SK-N-SH (cell line): ENCODE measurements around the gene MMS19.

Source experiments
- CTCF ChIP-seq: fragments of 200-600 bp; sonication (generic); IDR thresholded peaks from 2 replicates; pipeline ENCODE4 v1.6.1; 2017; ENCODE audit warnings: antibody characterized with exemption, mild to moderate bottlenecking, moderate library complexity
- POLR2AphosphoS5 ChIP-seq: IDR thresholded peaks from 2 replicates; pipeline ENCODE4 v1.6.1; 2012; ENCODE audit warnings: low read depth, low read length
- RAD21 ChIP-seq: IDR thresholded peaks from 2 replicates; pipeline ENCODE4 v1.6.1; 2012; ENCODE audit warnings: mild to moderate bottlenecking, low read length
- TCF12 ChIP-seq: IDR thresholded peaks from 2 replicates; pipeline ENCODE4 v1.4.0; 2012
- TF ChIP-seq, protein P1 (sequence below): IDR thresholded peaks from 2 replicates; pipeline ENCODE4 v1.6.1; 2012; ENCODE audit warnings: mild to moderate bottlenecking, low read depth, low read length, moderate library complexity

- TF ChIP-seq RAD21 = no peak
- no peak for TF ChIP-seq CTCF
- TF ChIP-seq TCF12 = no peak
- TF ChIP-seq, protein P1, sequence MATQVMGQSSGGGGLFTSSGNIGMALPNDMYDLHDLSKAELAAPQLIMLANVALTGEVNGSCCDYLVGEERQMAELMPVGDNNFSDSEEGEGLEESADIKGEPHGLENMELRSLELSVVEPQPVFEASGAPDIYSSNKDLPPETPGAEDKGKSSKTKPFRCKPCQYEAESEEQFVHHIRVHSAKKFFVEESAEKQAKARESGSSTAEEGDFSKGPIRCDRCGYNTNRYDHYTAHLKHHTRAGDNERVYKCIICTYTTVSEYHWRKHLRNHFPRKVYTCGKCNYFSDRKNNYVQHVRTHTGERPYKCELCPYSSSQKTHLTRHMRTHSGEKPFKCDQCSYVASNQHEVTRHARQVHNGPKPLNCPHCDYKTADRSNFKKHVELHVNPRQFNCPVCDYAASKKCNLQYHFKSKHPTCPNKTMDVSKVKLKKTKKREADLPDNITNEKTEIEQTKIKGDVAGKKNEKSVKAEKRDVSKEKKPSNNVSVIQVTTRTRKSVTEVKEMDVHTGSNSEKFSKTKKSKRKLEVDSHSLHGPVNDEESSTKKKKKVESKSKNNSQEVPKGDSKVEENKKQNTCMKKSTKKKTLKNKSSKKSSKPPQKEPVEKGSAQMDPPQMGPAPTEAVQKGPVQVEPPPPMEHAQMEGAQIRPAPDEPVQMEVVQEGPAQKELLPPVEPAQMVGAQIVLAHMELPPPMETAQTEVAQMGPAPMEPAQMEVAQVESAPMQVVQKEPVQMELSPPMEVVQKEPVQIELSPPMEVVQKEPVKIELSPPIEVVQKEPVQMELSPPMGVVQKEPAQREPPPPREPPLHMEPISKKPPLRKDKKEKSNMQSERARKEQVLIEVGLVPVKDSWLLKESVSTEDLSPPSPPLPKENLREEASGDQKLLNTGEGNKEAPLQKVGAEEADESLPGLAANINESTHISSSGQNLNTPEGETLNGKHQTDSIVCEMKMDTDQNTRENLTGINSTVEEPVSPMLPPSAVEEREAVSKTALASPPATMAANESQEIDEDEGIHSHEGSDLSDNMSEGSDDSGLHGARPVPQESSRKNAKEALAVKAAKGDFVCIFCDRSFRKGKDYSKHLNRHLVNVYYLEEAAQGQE = no peak
- no peak; the same call in 1 of the 2 replicates for TF ChIP-seq POLR2AphosphoS5
Observed at GRCh38 chr10:97459933-97460332, 38.3 kb downstream of the MMS19 start.
